PC-9 (cell line): ENCODE data around the gene TMPRSS7. TPM values are rescaled to one million over a fixed set of nuclear protein-coding genes. Genes with fewer than 3 reads are reported as not detected.

ENCODE experiments used
- BruUV-seq: library from RNA; stranded (reverse); fragments of 400-500 nt; replicated peaks from 2 replicates; lab custom pipeline; 2021; lab: Mats Ljungman, UMichigan
- CTCF ChIA-PET: fragments of 300-600 bp; sonication (Branson Sonifier 250); formaldehyde crosslinking; loops from one replicate; lab custom pipeline; 2022; ENCODE audit warnings: antibody characterized with exemption; lab: Charles Lee
- POLR2A ChIA-PET: fragments of 300-600 bp; sonication (Branson Sonifier 250); formaldehyde crosslinking; loops from one replicate; lab custom pipeline; 2022; ENCODE audit warnings: antibody characterized with exemption; ENCODE audit not compliant: unreplicated experiment; lab: Charles Lee
- DNase-seq, 2 experiments: peaks; one replicate each; pipeline versions ENCODE4 v3.0.0 to v3.0.0-alpha.2; 2015 to 2022; ENCODE audit warnings: mixed read lengths in 1 of 2
- H2AFZ ChIP-seq: fragments of 200-600 bp; sonication (generic); 2 replicates; pipeline ENCODE4 v1.8.1; 2017; ENCODE audit warnings: antibody characterized with exemption
- H3F3A ChIP-seq: fragments of 200-600 bp; sonication (generic); 2 replicates; pipeline ENCODE4 v1.8.1; 2017; ENCODE audit warnings: antibody characterized with exemption, mild to moderate bottlenecking, low read depth; ENCODE audit not compliant: insufficient read depth
- H3K27ac ChIP-seq: fragments of 200-600 bp; sonication (generic); 2 replicates; pipeline ENCODE4 v1.6.1; 2016; ENCODE audit warnings: mixed run types
- H3K27me3 ChIP-seq: fragments of 200-600 bp; sonication (generic); 2 replicates; pipeline ENCODE4 v1.6.1; 2016; ENCODE audit warnings: low read depth, mixed run types; ENCODE audit not compliant: insufficient read depth
- H3K36me3 ChIP-seq: fragments of 200-600 bp; sonication (generic); 2 replicates; pipeline ENCODE4 v1.6.1; 2016; ENCODE audit warnings: low read depth, mixed run types
- H3K4me1 ChIP-seq: fragments of 200-600 bp; sonication (generic); replicated peaks from 2 replicates; pipeline ENCODE4 v1.6.1; 2016; ENCODE audit warnings: mixed run types; ENCODE audit not compliant: insufficient read depth
- H3K4me2 ChIP-seq: fragments of 200-600 bp; sonication (generic); 2 replicates; pipeline ENCODE4 v1.6.1; 2017; ENCODE audit warnings: mixed run types
- H3K4me3 ChIP-seq: fragments of 200-600 bp; sonication (generic); 2 replicates; pipeline ENCODE4 v1.6.1; 2016; ENCODE audit warnings: mixed run types
- H3K79me2 ChIP-seq: fragments of 200-600 bp; sonication (generic); 2 replicates; pipeline ENCODE4 v1.6.1; 2017; ENCODE audit warnings: low read depth, mixed run types
- H3K9me2 ChIP-seq: fragments of 200-600 bp; sonication (generic); 2 replicates; pipeline ENCODE4 v1.8.1; 2017; ENCODE audit warnings: mild to moderate bottlenecking; ENCODE audit not compliant: insufficient read depth
- H3K9me3 ChIP-seq: fragments of 200-600 bp; sonication (generic); 2 replicates; pipeline ENCODE4 v1.8.1; 2016; ENCODE audit warnings: low read depth; ENCODE audit not compliant: insufficient read depth
- H4K20me1 ChIP-seq: fragments of 200-600 bp; sonication (generic); 2 replicates; pipeline ENCODE4 v1.8.1; 2017; ENCODE audit not compliant: insufficient read depth
- EZH2 ChIP-seq: fragments of 200-600 bp; sonication (generic); IDR thresholded peaks from 2 replicates; pipeline ENCODE4 v1.8.0; 2017; ENCODE audit warnings: antibody characterized with exemption, low read depth
- intact Hi-C: fragments of 100-400 bp; cut with micrococcal nuclease; formaldehyde crosslinking; loops from one replicate; pipeline ENCODE4 v1.10.0; 2022; ENCODE audit not compliant: unreplicated experiment
- total RNA-seq: library from RNA; stranded (reverse); gene quantifications from 2 replicates; pipeline ENCODE4 v1.2.3, GENCODE V29; 2021
- TF ChIP-seq, protein P1 (sequence below): fragments of 200-600 bp; sonication (generic); conservative IDR thresholded peaks from 2 replicates; pipeline ENCODE4 v1.6.1; 2017; ENCODE audit warnings: mixed run types, antibody characterized with exemption, mild to moderate bottlenecking, moderate library complexity

The TMPRSS7 gene
- total RNA-seq, 1 experiment from 2014 or later = not detected

- Histone ChIP-seq H3K27me3 (no peaks in the 10 kb centered on the region), H3K79me2 (no peaks in the 10 kb centered on the region), H3K36me3 (no peaks in the 10 kb centered on the region; the same call in 1 of the 2 replicates), H3K4me3 (no peak overlapping the region), H2AFZ (no peak overlapping the region), H4K20me1 (no peaks in the 10 kb centered on the region), H3K27ac (no peak overlapping the region), H3K9me2 (no peaks in the 10 kb centered on the region), H3K4me1 (no peaks in the 10 kb centered on the region), H3F3A (no peaks in the 10 kb centered on the region), H3K4me2 (no peak overlapping the region), H3K9me3 (no peaks in the 10 kb centered on the region)
- BruUV-seq = no TSS peak
- DNase-seq = no peak
- POLR2A ChIA-PET = no interaction called here
- intact Hi-C loops = no loop called here
- TF ChIP-seq, protein P1, sequence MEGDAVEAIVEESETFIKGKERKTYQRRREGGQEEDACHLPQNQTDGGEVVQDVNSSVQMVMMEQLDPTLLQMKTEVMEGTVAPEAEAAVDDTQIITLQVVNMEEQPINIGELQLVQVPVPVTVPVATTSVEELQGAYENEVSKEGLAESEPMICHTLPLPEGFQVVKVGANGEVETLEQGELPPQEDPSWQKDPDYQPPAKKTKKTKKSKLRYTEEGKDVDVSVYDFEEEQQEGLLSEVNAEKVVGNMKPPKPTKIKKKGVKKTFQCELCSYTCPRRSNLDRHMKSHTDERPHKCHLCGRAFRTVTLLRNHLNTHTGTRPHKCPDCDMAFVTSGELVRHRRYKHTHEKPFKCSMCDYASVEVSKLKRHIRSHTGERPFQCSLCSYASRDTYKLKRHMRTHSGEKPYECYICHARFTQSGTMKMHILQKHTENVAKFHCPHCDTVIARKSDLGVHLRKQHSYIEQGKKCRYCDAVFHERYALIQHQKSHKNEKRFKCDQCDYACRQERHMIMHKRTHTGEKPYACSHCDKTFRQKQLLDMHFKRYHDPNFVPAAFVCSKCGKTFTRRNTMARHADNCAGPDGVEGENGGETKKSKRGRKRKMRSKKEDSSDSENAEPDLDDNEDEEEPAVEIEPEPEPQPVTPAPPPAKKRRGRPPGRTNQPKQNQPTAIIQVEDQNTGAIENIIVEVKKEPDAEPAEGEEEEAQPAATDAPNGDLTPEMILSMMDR = no peak
- TF ChIP-seq EZH2 = no peak
- CTCF ChIA-PET = interaction anchor here (0.6 kb wide), 1 partner anchor 153 kb away, joined by 3 read pairs; no protein-coding TSS in a partner anchor
Measured at GRCh38 chr3:112117841-112118571, 83.5 kb downstream of the TMPRSS7 start.

- Histone ChIP-seq H3K9me3 (no peaks in the 10 kb centered on the region), H4K20me1 (no peaks in the 10 kb centered on the region), H3F3A (no peaks in the 10 kb centered on the region), H3K79me2 (no peaks in the 10 kb centered on the region), H3K27me3 (no peaks in the 10 kb centered on the region), H2AFZ (no peak overlapping the region), H3K36me3 (no peaks in the 10 kb centered on the region), H3K4me2 (no peak overlapping the region), H3K27ac (no peak overlapping the region), H3K4me1 (no peaks in the 10 kb centered on the region), H3K4me3 (no peak overlapping the region), H3K9me2 (no peaks in the 10 kb centered on the region)
- intact Hi-C loops = no loop called here
- ChIA-PET CTCF (no interaction called here), POLR2A (no interaction called here)
- TF ChIP-seq EZH2 = no peak
- TF ChIP-seq, protein P1 = no peak
- no TSS peak for BruUV-seq
- DNase-seq = no peak
Measured at GRCh38 chr3:112119962-112120836, 85.7 kb downstream of the TMPRSS7 start.
